Adrenal gland (tissue), 12 donors: ENCODE data around the gene OR7D2. TPM values are rescaled to one million over a fixed set of nuclear protein-coding genes. Genes with fewer than 3 reads are reported as not detected.
A peak's percentile ranks its signal among the peaks of the same experiment; 100 is the strongest.
"Not testable (repeated sequence)": the region's sequence is repeated elsewhere in the genome, so short reads cannot be mapped to it uniquely, and the experiment has no call there.

Experiments used
- DNase-seq, 7 donors: peaks; one replicate each; pipeline ENCODE4 v3.0.0-alpha.2; 2019 to 2020
- H3K27ac ChIP-seq, 5 donors: fragments of 200-600 bp; sonication (generic) in 4 of 5; 1 replicate in 3 of 5; 2 replicates in 2 of 5; pipeline versions ENCODE4 v1.5.1 to v1.8.0; 2016 to 2020; ENCODE audit warnings: mild to moderate bottlenecking in 1 of 5
- H3K27me3 ChIP-seq: fragments of 200-600 bp; 2 replicates; pipeline ENCODE4 v1.8.0; 2021
- H3K36me3 ChIP-seq, 2 donors: fragments of 200-600 bp; replicated peaks in 1 of 2; 1 replicate in 1 of 2; 2 replicates in 1 of 2; pipeline versions ENCODE4 v1.5.1 to v1.8.0; 2018 to 2022
- H3K4me1 ChIP-seq, 2 donors: fragments of 200-600 bp; replicated peaks in 1 of 2; 1 replicate in 1 of 2; 2 replicates in 1 of 2; pipeline versions ENCODE4 v1.5.1 to v1.8.0; 2018 to 2021
- H3K4me3 ChIP-seq, 4 donors: fragments of 200-600 bp; sonication (generic) in 3 of 4; one replicate each; pipeline ENCODE4 v1.5.1; 2016 to 2018
- H3K9me3 ChIP-seq, 3 donors: fragments of 200-600 bp; sonication (generic) in 1 of 3; replicated peaks in 1 of 3; 1 replicate in 2 of 3; 2 replicates in 1 of 3; pipeline versions ENCODE4 v1.5.1 to v1.8.0; 2016 to 2021
- CTCF ChIP-seq, 6 experiments: fragments of 450-650 bp in 4 of 6; fragments of 200-600 bp in 2 of 6; sonication (generic) in 1 of 6; IDR thresholded peaks; 1 replicate in 5 of 6; 2 replicates in 1 of 6; pipeline versions ENCODE4 v1.5.1 to v1.8.0; 2016 to 2021; ENCODE audit warnings: antibody characterized with exemption in 6 of 6, mild to moderate bottlenecking in 2 of 6, moderate library complexity in 1 of 6
- POLR2A ChIP-seq, 2 donors: fragments of 450-650 bp; IDR thresholded peaks; one replicate each; pipeline ENCODE4 v1.6.1; 2017; ENCODE audit warnings: antibody characterized with exemption in 2 of 2, mild to moderate bottlenecking in 2 of 2, moderate library complexity in 1 of 2
- WGBS, 4 donors: extraction: QIAGEN DNeasy Blood & Tissue Kit in 2 of 4; methylation state at CpG; one replicate each; pipeline versions ENCODE4 v1.1.5 to v1.1.7; 2013 to 2017; 5-methylcytosine and 5-hydroxymethylcytosine counted together
- intact Hi-C, 2 donors: fragments of 100-400 bp; cut with DNase I; formaldehyde crosslinking; loops; one replicate each; pipeline versions ENCODE4 v1.14.1 to v1.15.0; 2022 to 2023
- polyA plus RNA-seq, 3 donors: library from polyadenylated mRNA; stranded (reverse); fragments of 200-250 nt in 2 of 3; fragments of 350-450 nt in 1 of 3; fragmentation: Illumina TruSeq in 1 of 3; extraction: RNeasy Lipid Tissue Mini Kit (QIAGEN cat#74804) in 1 of 3; gene quantifications; one replicate each; pipeline ENCODE4 v1.2.3, GENCODE V29; 2013 to 2014
- total RNA-seq, 9 donors: library from RNA; depleted of rRNA in 4 of 9; stranded (reverse); fragments of >200 nt in 4 of 9; fragments of 120-200 nt in 1 of 9; fragmentation: NEBNext Ultra II Directional in 1 of 9; extraction: Animal tissue kit (Norgen Biotek cat#: 25700) in 1 of 9; gene quantifications; one replicate each; pipeline versions ENCODE4 v1.1.0 to v1.2.4, GENCODE V29; 2013 to 2023
- donor health status: healthy with polysubstance abuse.
- donor health status: Bipolar disorder and iron deficiency.
- donor health status: DM: yes; HTN: yes; CAD: no.
- donor health status: DM: no; HTN: no; CAD: no.
- donor health status: DM: no; HTN: no; CAD: no.
- donor health status: DM: yes; HTN: yes; CAD: no.

OR7D2 gene
- total and polyA plus RNA-seq, 12 donors = 0.06 to 0.15 (median 0.08) TPM; not detected in 4

- Histone ChIP-seq H3K27me3 (no peaks in the 10 kb centered on the region), H3K36me3 (no peaks in the 10 kb centered on the region), H3K4me1 (no peaks in the 10 kb centered on the region), H3K4me3 (no peak overlapping the region), H3K9me3 (no peaks in the 10 kb centered on the region), H3K27ac (no peak overlapping the region)
- TF ChIP-seq CTCF (IDR thresholded peaks at IDR 0.05) (no peak), POLR2A (IDR thresholded peaks at IDR 0.05) (no peak)
- WGBS, 4 donors = 65 to 86% (median 80%) methylated on average over 6 of the region's 6 CpGs
- intact Hi-C loops = no loop called here
- DNase-seq = no peak
Measured at GRCh38 chr19:9187191-9187590, 8.4 kb downstream of the OR7D2 start.

- 62 to 74% (median 66%) methylated on average over 7 of the region's 7 CpGs for WGBS, 4 donors
- DNase-seq = no peak
- Histone ChIP-seq H3K4me1 (no peaks in the 10 kb centered on the region), H3K27ac (no peak overlapping the region), H3K4me3 (no peak overlapping the region), H3K9me3 (no peaks in the 10 kb centered on the region), H3K27me3 (no peaks in the 10 kb centered on the region), H3K36me3 (no peaks in the 10 kb centered on the region)
- intact Hi-C loops = no loop called here
- TF ChIP-seq POLR2A (IDR thresholded peaks at IDR 0.05) (no peak), CTCF (IDR thresholded peaks at IDR 0.05) (no peak)
Measured at GRCh38 chr19:9189535-9189934, 10.8 kb downstream of the OR7D2 start.

- H3K27ac ChIP-seq, DNase-seq, H3K36me3 ChIP-seq, H3K4me1 ChIP-seq, H3K9me3 ChIP-seq, H3K4me3 ChIP-seq, intact Hi-C loops, H3K27me3 ChIP-seq: not testable (repeated sequence)
- 56 to 66% (median 57%) methylated on average over 1 to 2 of the region's 2 CpGs for WGBS, 4 donors
Measured at GRCh38 chr19:9198044-9198443, 19.3 kb downstream of the OR7D2 start.

GRCh38 chr19:9205501-9206113 is 26.8 kb downstream of the OR7D2 start:
- Histone ChIP-seq H3K9me3 (no peaks in the 10 kb centered on the region), H3K36me3 (no peaks in the 10 kb centered on the region), H3K4me3 (peak overlapping the region in 2 of 4 donors; percentile 19 to 53), H3K27me3 (no peaks in the 10 kb centered on the region), H3K27ac (no peak overlapping the region), H3K4me1 (no peaks in the 10 kb centered on the region)
- DNase-seq = peak; percentile 59 to 86 (median 75)
- TF ChIP-seq CTCF (IDR thresholded peaks at IDR 0.05) (peak; percentile 71 to 87 (median 82)), POLR2A (IDR thresholded peaks at IDR 0.05) (no peak)
- intact Hi-C loops = loop anchor here in 1 of 2 donors (5.0 to 10.0 kb wide), 2 partner anchors 419 to 592 kb away; partner anchors contain the start of gene ZNF561
- WGBS, 4 donors = 27 to 45% (median 32%) methylated on average over 9 to 13 of the region's 13 CpGs

- H3K4me3 ChIP-seq = no peak within 1 kb of the TSS
- H3K4me1 ChIP-seq = no peaks in the 10 kb centered on the region
- WGBS, 4 donors = 66 to 73% (median 71%) methylated on average over 3 of the region's 3 CpGs
- H3K36me3 ChIP-seq = no peaks in the 10 kb centered on the region
- no peaks in the 10 kb centered on the region for H3K9me3 ChIP-seq
- H3K27me3 ChIP-seq = no peaks in the 10 kb centered on the region
- intact Hi-C loops = no loop called here
- no peak within 1 kb of the TSS for H3K27ac ChIP-seq
- TF ChIP-seq POLR2A (IDR thresholded peaks at IDR 0.05) (no peak), CTCF (IDR thresholded peaks at IDR 0.05) (no peak)
- no peak for DNase-seq
Measured at GRCh38 chr19:9219489-9219888, 40.7 kb downstream of the OR7D2 start, which contains the start of gene OR7D4. Gene OR7D4, minus strand, starts transcription at chr19:9219589. Its CDS starts 4,752 bp downstream, at chr19:9214837.
